NCI-H446 (cell line): ENCODE data around the gene ARID1B.

Experiments used
- DNase-seq, 2 experiments: peaks; one replicate each; lab custom pipeline; 2025; lab: John Stamatoyannopoulos, UW

Gene ARID1B

GRCh38 chr6:157157258-157157657 is 380.1 kb downstream of the ARID1B start:
- no peak for DNase-seq

- no peak for DNase-seq
These were observed 381.3 kb downstream of the ARID1B start for GRCh38 chr6:157158456-157158855.

GRCh38 chr6:157158897-157159296 is 381.7 kb downstream of the ARID1B start:
- DNase-seq, result no peak

GRCh38 chr6:157159348-157159747 is 382.2 kb downstream of the ARID1B start:
- no peak for DNase-seq

- DNase-seq, result no peak
These were observed 384.7 kb downstream of the ARID1B start for GRCh38 chr6:157161912-157162311.

- no peak for DNase-seq
These were observed 385.7 kb downstream of the ARID1B start for GRCh38 chr6:157162766-157163433.

GRCh38 chr6:157163434-157164159 is 386.4 kb downstream of the ARID1B start:
- DNase-seq, result no peak

- no peak for DNase-seq
These were observed 387.8 kb downstream of the ARID1B start for GRCh38 chr6:157164972-157165371.

GRCh38 chr6:157166784-157167183 is 389.6 kb downstream of the ARID1B start:
- DNase-seq, result no peak

- DNase-seq, result no peak
These were observed 390.7 kb downstream of the ARID1B start for GRCh38 chr6:157167837-157168236.

- no peak for DNase-seq
These were observed 391.3 kb downstream of the ARID1B start for GRCh38 chr6:157168471-157168870.

GRCh38 chr6:157169226-157169625 is 392.0 kb downstream of the ARID1B start:
- DNase-seq, result peak in 1 of 2 experiments; percentile 7

- no peak for DNase-seq
These were observed 392.5 kb downstream of the ARID1B start for GRCh38 chr6:157169656-157170055.

GRCh38 chr6:157170535-157170934 is 393.4 kb downstream of the ARID1B start:
- no peak for DNase-seq

GRCh38 chr6:157171801-157172200 is 394.6 kb downstream of the ARID1B start:
- no peak for DNase-seq

- DNase-seq, result peak; percentile 7 to 23
These were observed 395.1 kb downstream of the ARID1B start for GRCh38 chr6:157172231-157172701.

- no peak for DNase-seq
These were observed 395.8 kb downstream of the ARID1B start for GRCh38 chr6:157172830-157173536.

- no peak for DNase-seq
These were observed 396.6 kb downstream of the ARID1B start for GRCh38 chr6:157173776-157174175.

- no peak for DNase-seq
These were observed 397.6 kb downstream of the ARID1B start for GRCh38 chr6:157174731-157175130.

- DNase-seq, result no peak
These were observed 400.7 kb downstream of the ARID1B start for GRCh38 chr6:157177731-157178336.

- DNase-seq, result no peak
These were observed 404.5 kb downstream of the ARID1B start for GRCh38 chr6:157181649-157182048.

GRCh38 chr6:157182503-157183264 is 405.5 kb downstream of the ARID1B start:
- no peak for DNase-seq
